ENCODE results near the gene ABI1. TPM values are rescaled to one million over a fixed set of nuclear protein-coding genes. Genes with fewer than 3 reads are reported as not detected.
A peak's percentile ranks its signal among the peaks of the same experiment; 100 is the strongest.

ABI1 gene
- polyA plus RNA-seq, 1 donor from 2014 or later, result 50.4 TPM

- no peaks in the 10 kb centered on the region for H3K27me3 ChIP-seq (ENCODE audit: insufficient read depth, low read depth, low read length)
- TF ChIP-seq POLR2AphosphoS5 (IDR thresholded peaks at IDR 0.05), result no peak
- no peak for TF ChIP-seq EP300 (conservative IDR thresholded peaks at IDR 0.05; ENCODE audit: poor library complexity, severe bottlenecking)
- no peak for TF ChIP-seq REST (IDR thresholded peaks at IDR 0.05; ENCODE audit: borderline replicate concordance)
- no peak for TF ChIP-seq TAF1 (IDR thresholded peaks at IDR 0.05; ENCODE audit: low read depth)
- TF ChIP-seq EZH2 (IDR thresholded peaks at IDR 0.05; ENCODE audit: borderline replicate concordance, insufficient read depth, low read length, poor library complexity, severe bottlenecking), result no peak
- TF ChIP-seq, protein P1, sequence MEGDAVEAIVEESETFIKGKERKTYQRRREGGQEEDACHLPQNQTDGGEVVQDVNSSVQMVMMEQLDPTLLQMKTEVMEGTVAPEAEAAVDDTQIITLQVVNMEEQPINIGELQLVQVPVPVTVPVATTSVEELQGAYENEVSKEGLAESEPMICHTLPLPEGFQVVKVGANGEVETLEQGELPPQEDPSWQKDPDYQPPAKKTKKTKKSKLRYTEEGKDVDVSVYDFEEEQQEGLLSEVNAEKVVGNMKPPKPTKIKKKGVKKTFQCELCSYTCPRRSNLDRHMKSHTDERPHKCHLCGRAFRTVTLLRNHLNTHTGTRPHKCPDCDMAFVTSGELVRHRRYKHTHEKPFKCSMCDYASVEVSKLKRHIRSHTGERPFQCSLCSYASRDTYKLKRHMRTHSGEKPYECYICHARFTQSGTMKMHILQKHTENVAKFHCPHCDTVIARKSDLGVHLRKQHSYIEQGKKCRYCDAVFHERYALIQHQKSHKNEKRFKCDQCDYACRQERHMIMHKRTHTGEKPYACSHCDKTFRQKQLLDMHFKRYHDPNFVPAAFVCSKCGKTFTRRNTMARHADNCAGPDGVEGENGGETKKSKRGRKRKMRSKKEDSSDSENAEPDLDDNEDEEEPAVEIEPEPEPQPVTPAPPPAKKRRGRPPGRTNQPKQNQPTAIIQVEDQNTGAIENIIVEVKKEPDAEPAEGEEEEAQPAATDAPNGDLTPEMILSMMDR (IDR thresholded peaks at IDR 0.05; ENCODE audit: poor library complexity, severe bottlenecking), result no peak
- no peak for TF ChIP-seq SMC3 (conservative IDR thresholded peaks at IDR 0.05; ENCODE audit: poor library complexity)
- no peak for TF ChIP-seq MXI1 (conservative IDR thresholded peaks at IDR 0.05; ENCODE audit: poor library complexity, severe bottlenecking)
- TF ChIP-seq RAD21 (conservative IDR thresholded peaks at IDR 0.05), result no peak
- no peaks in the 10 kb centered on the region for H3K36me3 ChIP-seq (ENCODE audit: insufficient read depth, low read length)
- H2AFZ ChIP-seq (ENCODE audit: low read depth, low read length), result peak overlapping the region; percentile 98
- H3K9me2 ChIP-seq (ENCODE audit: insufficient read depth, low read length), result no peaks in the 10 kb centered on the region
- H3K79me2 ChIP-seq (replicated peaks; ENCODE audit: insufficient read depth, low read length), result peaks cover 18% of the 10 kb centered on the region
- H3K4me2 ChIP-seq (ENCODE audit: low read length), result peak overlapping the region; percentile 86
- H3F3A ChIP-seq (ENCODE audit: insufficient read depth, low read length, poor library complexity, severe bottlenecking), result no peaks in the 10 kb centered on the region
- peak overlapping the region; percentile 95 for H3K4me3 ChIP-seq (ENCODE audit: low read length)
- no peaks in the 10 kb centered on the region for H4K20me1 ChIP-seq (ENCODE audit: insufficient read depth)
- peak overlapping the region; percentile 88 for H3K9ac ChIP-seq (ENCODE audit: low read length)
- H3K27ac ChIP-seq (ENCODE audit: low read length), result peak overlapping the region; percentile 87
- no peaks in the 10 kb centered on the region for H3K9me3 ChIP-seq (ENCODE audit: low read length)
Observed at GRCh38 chr10:26696786-26697162, 164.0 kb downstream of the ABI1 start.

Small RNAs within 50 kb of the gene (small RNA-seq; reads per million reads assigned to genes)
- gene RF00191, result 0 reads per million in 3 experiments
- gene RNU6-946P, result 0 reads per million in 3 experiments

Other genes starting within 250 kb of the ABI1 start
- gene PDSS1, start 163.3 kb downstream of the ABI1 start, polyA plus RNA-seq, result 13.0 and 14.8 TPM in 2 replicates
- 14.7 and 14.9 TPM in 2 replicates for gene ANKRD26, start 239.5 kb upstream of the ABI1 start, polyA plus RNA-seq